Measurements from ENCODE around the gene GPC2.

GPC2 gene

GRCh38 chr7:100160067-100160466, 17.1 kb downstream of the GPC2 start:
- no peak for DNase-seq (ENCODE audit: low spot score)
- TF ChIP-seq CTCF (IDR thresholded peaks at IDR 0.05; ENCODE audit: extremely low read depth, missing control alignments): no peak

- DNase-seq (ENCODE audit: low spot score): no peak
- TF ChIP-seq CTCF (IDR thresholded peaks at IDR 0.05; ENCODE audit: extremely low read depth, missing control alignments): no peak
These were observed 18.0 kb downstream of the GPC2 start for GRCh38 chr7:100159099-100159623.

GRCh38 chr7:100158229-100159098, 18.7 kb downstream of the GPC2 start, which contains the start of gene TRAPPC14:
Gene TRAPPC14, minus strand, starts transcription at chr7:100158723. Its CDS starts 224 bp downstream, at chr7:100158499.
- no peak for TF ChIP-seq CTCF (IDR thresholded peaks at IDR 0.05; ENCODE audit: extremely low read depth, missing control alignments)
- DNase-seq (ENCODE audit: low spot score): peak; percentile 97

- DNase-seq (ENCODE audit: low spot score): peak; percentile 58
- no peak for TF ChIP-seq CTCF (IDR thresholded peaks at IDR 0.05; ENCODE audit: extremely low read depth, missing control alignments)
These were observed 19.6 kb downstream of the GPC2 start for GRCh38 chr7:100157334-100158228.

- TF ChIP-seq CTCF (IDR thresholded peaks at IDR 0.05; ENCODE audit: extremely low read depth, missing control alignments): no peak
- no peak for DNase-seq (ENCODE audit: low spot score)
These were observed 20.2 kb downstream of the GPC2 start for GRCh38 chr7:100157069-100157333.

GRCh38 chr7:100156331-100157068, 20.7 kb downstream of the GPC2 start:
- no peak for TF ChIP-seq CTCF (IDR thresholded peaks at IDR 0.05; ENCODE audit: extremely low read depth, missing control alignments)
- peak; percentile 47 for DNase-seq (ENCODE audit: low spot score)
